Measurements from ENCODE around the gene RYR3. TPM values are rescaled to one million over a fixed set of nuclear protein-coding genes. Genes with fewer than 3 reads are reported as not detected.

RYR3 gene
- total RNA-seq, 1 donor from 2014 or later, result 0.07 TPM

GRCh38 chr15:33377204-33377603 lies 66.4 kb downstream of the RYR3 start:
- no peak for TF ChIP-seq CTCF (IDR thresholded peaks at IDR 0.05)
- DNase-seq (ENCODE audit: low spot score), result no peak
- Mint-ChIP-seq H3K9me3 (ENCODE audit: low read depth) (peaks cover 4% of the 10 kb centered on the region), H3K27me3 (ENCODE audit: low read depth) (peaks cover 22% of the 10 kb centered on the region), H3K4me3 (ENCODE audit: unreplicated experiment) (no peak overlapping the region), H3K27ac (ENCODE audit: unreplicated experiment) (no peak overlapping the region), H3K36me3 (ENCODE audit: low read depth) (no peaks in the 10 kb centered on the region), H3K4me1 (ENCODE audit: low read depth) (no peaks in the 10 kb centered on the region)

- Mint-ChIP-seq H3K36me3 (ENCODE audit: low read depth) (peaks cover 1% of the 10 kb centered on the region), H3K27ac (ENCODE audit: unreplicated experiment) (no peak overlapping the region), H3K27me3 (ENCODE audit: low read depth) (peaks cover 22% of the 10 kb centered on the region), H3K4me1 (ENCODE audit: low read depth) (no peaks in the 10 kb centered on the region), H3K4me3 (ENCODE audit: unreplicated experiment) (no peak overlapping the region), H3K9me3 (ENCODE audit: low read depth) (peaks cover 4% of the 10 kb centered on the region)
- DNase-seq (ENCODE audit: low spot score), result no peak
- TF ChIP-seq CTCF (IDR thresholded peaks at IDR 0.05), result no peak
These were observed 68.2 kb downstream of the RYR3 start for GRCh38 chr15:33378866-33379480.

GRCh38 chr15:33380406-33380805 lies 69.6 kb downstream of the RYR3 start:
- Mint-ChIP-seq H3K27me3 (ENCODE audit: low read depth) (peaks cover 17% of the 10 kb centered on the region), H3K9me3 (ENCODE audit: low read depth) (peaks cover 4% of the 10 kb centered on the region), H3K4me3 (ENCODE audit: unreplicated experiment) (no peak overlapping the region), H3K27ac (ENCODE audit: unreplicated experiment) (no peak overlapping the region), H3K36me3 (ENCODE audit: low read depth) (peaks cover 1% of the 10 kb centered on the region), H3K4me1 (ENCODE audit: low read depth) (no peaks in the 10 kb centered on the region)
- TF ChIP-seq CTCF (IDR thresholded peaks at IDR 0.05), result no peak
- DNase-seq (ENCODE audit: low spot score), result no peak

GRCh38 chr15:33382491-33382890 lies 71.7 kb downstream of the RYR3 start:
- DNase-seq (ENCODE audit: low spot score), result no peak
- Mint-ChIP-seq H3K27ac (ENCODE audit: unreplicated experiment) (no peak overlapping the region), H3K4me3 (ENCODE audit: unreplicated experiment) (no peak overlapping the region), H3K9me3 (ENCODE audit: low read depth) (no peaks in the 10 kb centered on the region), H3K4me1 (ENCODE audit: low read depth) (no peaks in the 10 kb centered on the region), H3K36me3 (ENCODE audit: low read depth) (peaks cover 1% of the 10 kb centered on the region), H3K27me3 (ENCODE audit: low read depth) (peaks cover 22% of the 10 kb centered on the region)
- TF ChIP-seq CTCF (IDR thresholded peaks at IDR 0.05), result no peak

- Mint-ChIP-seq H3K4me3 (ENCODE audit: unreplicated experiment) (no peak overlapping the region), H3K27ac (ENCODE audit: unreplicated experiment) (no peak overlapping the region), H3K27me3 (ENCODE audit: low read depth) (peaks cover 33% of the 10 kb centered on the region), H3K4me1 (ENCODE audit: low read depth) (no peaks in the 10 kb centered on the region), H3K36me3 (ENCODE audit: low read depth) (peaks cover 1% of the 10 kb centered on the region), H3K9me3 (ENCODE audit: low read depth) (no peaks in the 10 kb centered on the region)
- DNase-seq (ENCODE audit: low spot score), result no peak
- TF ChIP-seq CTCF (IDR thresholded peaks at IDR 0.05), result no peak
These were observed 73.5 kb downstream of the RYR3 start for GRCh38 chr15:33384307-33384706.

Data from chondrocyte (in vitro differentiated cells).